Measurements from ENCODE around the gene ARMC5.

ARMC5 gene

DNA sequence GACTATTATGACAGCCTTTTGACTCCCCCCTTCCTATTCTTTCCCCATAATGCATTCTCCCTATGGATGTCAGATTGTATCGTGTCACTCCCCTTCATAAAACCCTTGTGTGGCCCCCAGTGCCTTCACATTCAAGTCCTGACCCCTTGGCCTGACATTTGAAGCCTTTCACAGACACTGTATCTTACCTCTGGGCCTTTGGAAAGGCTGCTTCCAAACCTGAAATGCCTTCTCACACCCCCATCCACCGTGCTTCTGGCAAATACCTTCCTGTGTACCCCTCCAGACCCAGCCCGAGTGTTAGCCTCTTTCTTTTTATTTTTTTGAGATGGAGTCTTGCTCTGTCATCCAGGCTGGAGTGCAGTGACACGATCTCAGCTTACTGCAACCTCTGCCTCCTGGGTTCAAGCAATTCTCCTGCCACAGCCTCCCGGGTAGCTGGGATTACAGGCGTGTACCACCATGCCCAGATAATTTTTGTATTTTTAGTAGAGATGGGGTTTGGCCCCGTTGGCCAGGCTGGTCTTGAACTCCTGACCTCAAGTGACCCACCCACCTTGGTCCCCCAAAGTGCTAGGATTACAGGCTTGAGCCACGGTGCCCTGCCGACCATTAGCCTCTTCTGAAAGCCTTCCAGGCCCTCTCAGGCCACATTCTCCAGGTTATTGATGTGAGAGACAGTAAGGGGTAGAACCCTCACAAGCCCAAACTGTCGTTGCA, 2.1 kb downstream of the ARMC5 start:
- Histone ChIP-seq H3K36me3 (peaks cover 0 to 53% (median 32%) of the 10 kb centered on the region in 3 donors), H3K27ac (no peak overlapping the region), H3K27me3 (no peaks in the 10 kb centered on the region)

DNA sequence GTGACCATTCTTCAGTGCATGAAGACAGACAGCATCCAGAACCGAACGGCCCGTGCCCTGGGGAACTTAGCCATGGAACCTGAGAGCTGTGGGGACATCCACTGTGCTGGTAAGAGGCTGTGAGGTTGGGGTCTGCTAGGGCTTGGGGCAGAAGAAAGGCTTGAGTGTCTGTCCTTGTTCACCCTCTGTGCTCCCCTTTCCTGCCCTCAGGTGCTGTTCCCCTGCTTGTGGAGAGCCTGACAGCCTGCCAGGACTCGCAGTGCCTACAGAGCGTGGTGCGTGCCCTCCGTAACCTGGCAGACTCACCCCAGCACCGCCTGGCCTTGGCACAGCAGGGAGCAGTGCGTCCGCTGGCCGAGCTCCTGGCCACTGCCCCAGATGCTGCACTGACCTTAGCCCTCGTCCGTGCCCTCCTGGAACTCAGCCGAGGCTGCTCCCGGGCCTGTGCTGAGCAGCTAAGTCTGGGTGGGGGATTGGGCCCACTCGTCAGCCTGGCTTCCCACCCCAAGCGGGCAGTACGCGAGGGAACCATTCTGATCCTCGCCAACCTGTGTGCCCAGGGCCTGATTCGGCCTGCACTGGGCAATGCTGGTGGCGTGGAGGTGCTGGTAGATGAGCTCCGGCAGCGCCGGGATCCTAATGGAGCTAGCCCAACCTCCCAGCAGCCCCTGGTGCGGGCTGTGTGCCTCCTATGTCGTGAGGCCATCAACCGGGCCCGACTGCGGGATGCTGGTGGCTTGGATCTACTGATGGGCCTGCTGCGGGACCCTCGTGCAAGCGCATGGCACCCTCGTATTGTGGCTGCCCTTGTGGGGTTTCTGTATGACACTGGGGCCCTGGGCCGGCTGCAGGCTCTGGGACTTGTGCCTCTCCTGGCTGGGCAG, 2.9 kb downstream of the ARMC5 start:
- intact Hi-C loops (cut with DNase I; ENCODE audit: low total_unique reads), result no loop called here
- H3K36me3 ChIP-seq, result peaks cover 0 to 57% (median 38%) of the 10 kb centered on the region in 3 donors
- peak in 1 of 2 donors; percentile 62 for DNase-seq
- TF ChIP-seq, protein P1, sequence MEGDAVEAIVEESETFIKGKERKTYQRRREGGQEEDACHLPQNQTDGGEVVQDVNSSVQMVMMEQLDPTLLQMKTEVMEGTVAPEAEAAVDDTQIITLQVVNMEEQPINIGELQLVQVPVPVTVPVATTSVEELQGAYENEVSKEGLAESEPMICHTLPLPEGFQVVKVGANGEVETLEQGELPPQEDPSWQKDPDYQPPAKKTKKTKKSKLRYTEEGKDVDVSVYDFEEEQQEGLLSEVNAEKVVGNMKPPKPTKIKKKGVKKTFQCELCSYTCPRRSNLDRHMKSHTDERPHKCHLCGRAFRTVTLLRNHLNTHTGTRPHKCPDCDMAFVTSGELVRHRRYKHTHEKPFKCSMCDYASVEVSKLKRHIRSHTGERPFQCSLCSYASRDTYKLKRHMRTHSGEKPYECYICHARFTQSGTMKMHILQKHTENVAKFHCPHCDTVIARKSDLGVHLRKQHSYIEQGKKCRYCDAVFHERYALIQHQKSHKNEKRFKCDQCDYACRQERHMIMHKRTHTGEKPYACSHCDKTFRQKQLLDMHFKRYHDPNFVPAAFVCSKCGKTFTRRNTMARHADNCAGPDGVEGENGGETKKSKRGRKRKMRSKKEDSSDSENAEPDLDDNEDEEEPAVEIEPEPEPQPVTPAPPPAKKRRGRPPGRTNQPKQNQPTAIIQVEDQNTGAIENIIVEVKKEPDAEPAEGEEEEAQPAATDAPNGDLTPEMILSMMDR (IDR thresholded peaks at IDR 0.05), result no peak
- no peak overlapping the region for H3K27ac ChIP-seq
- H3K4me1 ChIP-seq, result peaks cover 0 to 26% (median 20%) of the 10 kb centered on the region in 4 donors
- H3K9me3 ChIP-seq, result no peaks in the 10 kb centered on the region
- H3K4me3 ChIP-seq, result no peak overlapping the region
- H3K27me3 ChIP-seq, result no peaks in the 10 kb centered on the region

More for the DNA sequence above, 2.1 kb downstream of the ARMC5 start:
- TF ChIP-seq, protein P1 (IDR thresholded peaks at IDR 0.05), result no peak
- intact Hi-C loops (cut with DNase I; ENCODE audit: low total_unique reads), result no loop called here
- peak in 1 of 2 donors; percentile 53 for DNase-seq
- no peak overlapping the region for H3K4me3 ChIP-seq
- H3K9me3 ChIP-seq, result no peaks in the 10 kb centered on the region
- peaks cover 0 to 34% (median 28%) of the 10 kb centered on the region in 4 donors for H3K4me1 ChIP-seq

DNA sequence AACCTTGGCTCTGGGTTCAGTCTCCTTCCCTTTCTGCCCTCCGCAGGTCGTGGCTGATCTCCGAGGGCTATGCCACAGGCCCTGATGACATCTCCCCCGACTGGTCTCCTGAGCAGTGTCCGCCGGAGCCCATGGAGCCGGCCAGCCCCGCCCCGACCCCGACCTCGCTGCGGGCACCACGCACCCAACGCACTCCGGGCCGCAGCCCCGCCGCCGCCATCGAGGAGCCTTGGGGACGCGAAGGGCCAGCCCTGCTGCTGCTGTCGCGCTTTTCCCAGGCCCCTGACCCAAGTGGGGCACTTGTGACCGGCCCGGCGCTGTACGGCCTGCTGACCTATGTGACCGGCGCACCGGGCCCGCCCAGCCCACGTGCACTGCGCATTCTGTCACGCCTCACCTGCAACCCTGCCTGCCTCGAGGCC, 5.1 kb downstream of the ARMC5 start:
- Histone ChIP-seq H3K27ac (no peak overlapping the region), H3K27me3 (no peaks in the 10 kb centered on the region), H3K4me3 (no peak overlapping the region), H3K9me3 (no peaks in the 10 kb centered on the region), H3K4me1 (peaks cover 0 to 12% (median 10%) of the 10 kb centered on the region in 4 donors), H3K36me3 (peaks cover 0 to 58% (median 38%) of the 10 kb centered on the region in 3 donors)
- TF ChIP-seq, protein P1 (IDR thresholded peaks at IDR 0.05), result no peak
- DNase-seq, result peak in 1 of 2 donors; percentile 58
- intact Hi-C loops (cut with DNase I; ENCODE audit: low total_unique reads), result no loop called here

DNA sequence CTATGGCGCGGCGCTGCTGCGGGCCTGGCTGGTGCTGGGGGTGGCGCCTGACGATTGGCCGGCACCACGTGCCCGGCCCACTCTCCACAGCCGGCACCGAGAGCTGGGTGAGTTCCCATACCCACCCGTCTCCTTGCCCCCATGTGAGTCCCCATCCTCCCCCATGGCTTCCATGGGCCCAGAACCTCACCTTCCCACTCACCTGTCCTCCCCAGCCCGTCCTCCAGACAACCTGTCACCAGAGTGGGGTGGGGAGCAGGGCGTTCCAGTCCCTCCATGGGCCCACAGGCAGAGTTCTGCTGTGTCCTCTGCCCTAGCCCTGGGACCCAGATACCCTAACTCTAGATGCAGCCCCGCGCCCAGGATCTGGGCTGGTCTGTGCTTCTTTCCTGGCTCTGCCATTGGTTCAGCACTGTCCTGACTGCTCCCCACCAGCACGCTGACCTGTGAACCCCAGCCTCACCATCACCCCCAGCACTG, 5.5 kb downstream of the ARMC5 start:
- Histone ChIP-seq H3K4me3 (no peak overlapping the region), H3K9me3 (no peaks in the 10 kb centered on the region), H3K36me3 (peaks cover 0 to 58% (median 38%) of the 10 kb centered on the region in 3 donors), H3K4me1 (peaks cover 0 to 12% (median 10%) of the 10 kb centered on the region in 4 donors), H3K27me3 (no peaks in the 10 kb centered on the region), H3K27ac (no peak overlapping the region)
- intact Hi-C loops (cut with DNase I; ENCODE audit: low total_unique reads), result no loop called here
- TF ChIP-seq, protein P1 (IDR thresholded peaks at IDR 0.05), result no peak
- peak in 1 of 2 donors; percentile 54 for DNase-seq

DNA sequence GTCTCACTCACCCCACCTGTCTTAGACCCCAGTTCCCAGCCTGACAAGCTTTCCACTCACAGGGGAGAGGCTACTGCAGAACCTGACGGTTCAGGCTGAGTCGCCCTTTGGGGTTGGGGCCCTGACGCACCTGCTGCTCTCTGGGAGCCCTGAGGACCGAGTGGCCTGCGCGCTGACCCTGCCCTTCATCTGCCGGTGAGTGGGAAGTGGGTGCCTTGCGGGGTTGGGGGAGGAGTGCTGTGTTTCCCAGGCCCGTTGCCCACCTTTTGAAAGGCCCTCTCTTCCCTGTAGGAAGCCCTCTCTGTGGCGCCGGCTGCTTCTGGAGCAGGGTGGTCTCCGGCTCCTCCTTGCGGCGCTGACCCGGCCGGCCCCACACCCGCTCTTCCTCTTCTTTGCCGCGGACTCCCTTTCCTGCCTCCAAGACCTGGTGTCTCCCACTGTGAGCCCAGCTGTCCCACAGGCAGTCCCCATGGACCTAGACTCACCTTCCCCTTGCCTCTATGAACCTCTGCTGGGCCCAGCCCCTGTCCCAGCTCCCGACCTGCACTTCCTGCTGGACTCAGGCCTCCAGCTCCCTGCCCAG, 6.6 kb downstream of the ARMC5 start:
- Histone ChIP-seq H3K36me3 (peaks cover 0 to 58% (median 38%) of the 10 kb centered on the region in 3 donors), H3K27ac (no peak overlapping the region), H3K9me3 (no peaks in the 10 kb centered on the region), H3K4me1 (peaks cover 0 to 7% (median 7%) of the 10 kb centered on the region in 4 donors), H3K27me3 (no peaks in the 10 kb centered on the region), H3K4me3 (no peak overlapping the region)
- no peak for DNase-seq
- intact Hi-C loops (cut with DNase I; ENCODE audit: low total_unique reads), result no loop called here
- TF ChIP-seq, protein P1 (IDR thresholded peaks at IDR 0.05), result no peak
